ENCODE measurements around the gene GAD2.
A peak's percentile ranks its signal among the peaks of the same experiment; 100 is the strongest.

GRCh38 chr10:26334932-26335573 lies 118.5 kb downstream of the GAD2 start:
- TF ChIP-seq CTCF (IDR thresholded peaks at IDR 0.05) = peak; percentile 90
- TF ChIP-seq EZH2 (IDR thresholded peaks at IDR 0.05) = no peak
